Endothelial cell of umbilical vein (primary cell): ENCODE measurements around the gene ATG101. TPM values are rescaled to one million over a fixed set of nuclear protein-coding genes. Genes with fewer than 3 reads are reported as not detected.

Experiments used
- BruUV-seq: library from RNA; stranded (reverse); fragments of 400-500 nt; replicated peaks from 2 replicates; lab custom pipeline; 2021; lab: Mats Ljungman, UMichigan
- CTCF ChIA-PET: fragments of 300-600, 350-600 bp; sonication (Branson Sonifier 250); formaldehyde crosslinking; loops from one replicate; lab custom pipeline; 2021; ENCODE audit warnings: antibody characterized with exemption, inconsistent platforms; lab: Charles Lee
- POLR2A ChIA-PET: fragments of 300-600, 350-600 bp; sonication (Branson Sonifier 250); formaldehyde crosslinking; loops from one replicate; lab custom pipeline; 2021; ENCODE audit warnings: antibody characterized with exemption, inconsistent platforms; lab: Charles Lee
- DNase-seq: peaks from one replicate; pipeline ENCODE4 v3.0.0-alpha.2; 2011; ENCODE audit warnings: low read depth, low spot score
- FAIRE-seq: peaks from 2 replicates; lab custom pipeline; 2011; peaks lifted over from hg19 to GRCh38; lab: Jason Lieb, UNC
- H2AFZ ChIP-seq: 2 replicates; pipeline ENCODE4 v1.6.0; 2012; ENCODE audit warnings: low read depth, low read length, control low read depth, inconsistent platforms
- H3K27ac ChIP-seq: 2 replicates; pipeline ENCODE4 v1.5.1; 2011; ENCODE audit warnings: low read depth, mild to moderate bottlenecking, control low read depth, low read length, moderate library complexity; ENCODE audit not compliant: insufficient read depth
- H3K27me3 ChIP-seq, 2 experiments: 2 replicates each; pipeline versions ENCODE4 v1.6.0 to v1.6.1; 2011; ENCODE audit warnings: low read length in 2 of 2, mixed read lengths in 1 of 2; ENCODE audit not compliant: control insufficient read depth in 2 of 2, insufficient read depth in 2 of 2
- H3K36me3 ChIP-seq, 2 experiments: 2 replicates in 1 of 2; 3 replicates in 1 of 2; pipeline ENCODE4 v1.5.1; 2011; ENCODE audit warnings: low read length in 2 of 2, mild to moderate bottlenecking in 1 of 2, moderate library complexity in 1 of 2; ENCODE audit not compliant: control insufficient read depth in 2 of 2, insufficient read depth in 2 of 2; ENCODE audit errors: extremely low read depth in 1 of 2
- H3K4me1 ChIP-seq: 3 replicates; pipeline ENCODE4 v1.5.1; 2011; ENCODE audit warnings: mild to moderate bottlenecking, low read length; ENCODE audit not compliant: control insufficient read depth, insufficient read depth; ENCODE audit errors: extremely low read depth
- H3K4me2 ChIP-seq: 2 replicates; pipeline ENCODE4 v1.6.1; 2011; ENCODE audit warnings: low read length, control low read depth, mixed read lengths; ENCODE audit not compliant: insufficient read depth
- H3K4me3 ChIP-seq, 3 experiments: fragments of 200-600 bp in 1 of 3; sonication (generic), shearing (Covaris generic) in 1 of 3; replicated peaks in 1 of 3; 2 replicates each; pipeline ENCODE4 v1.5.1; 2011 to 2016; ENCODE audit warnings: control low read depth in 3 of 3, low read length in 3 of 3, mild to moderate bottlenecking in 2 of 3, inconsistent platforms in 1 of 3, low read depth in 1 of 3, moderate library complexity in 1 of 3; ENCODE audit not compliant: insufficient read depth in 1 of 3
- H3K79me2 ChIP-seq: 2 replicates; pipeline ENCODE4 v1.6.0; 2012; ENCODE audit warnings: low read length, inconsistent platforms; ENCODE audit not compliant: control insufficient read depth, insufficient read depth
- H3K9ac ChIP-seq: replicated peaks from 2 replicates; pipeline ENCODE3; 2011; ENCODE audit warnings: low read length, control low read depth; ENCODE audit not compliant: insufficient read depth; ENCODE audit errors: extremely low read depth
- H3K9me1 ChIP-seq: replicated peaks from 3 replicates; pipeline ENCODE4 v1.6.0; 2011; ENCODE audit warnings: mild to moderate bottlenecking, low read length; ENCODE audit not compliant: control insufficient read depth, insufficient read depth; ENCODE audit errors: extremely low read depth
- H3K9me3 ChIP-seq: replicated peaks from 2 replicates; pipeline ENCODE4 v1.5.1; 2012; ENCODE audit warnings: low read length, inconsistent platforms; ENCODE audit not compliant: control insufficient read depth, insufficient read depth
- H4K20me1 ChIP-seq: replicated peaks from 2 replicates; pipeline ENCODE3; 2011; ENCODE audit warnings: mild to moderate bottlenecking, low read length; ENCODE audit not compliant: control insufficient read depth, insufficient read depth; ENCODE audit errors: extremely low read depth
- CTCF ChIP-seq, 2 donors: IDR thresholded peaks; 1 replicate in 1 of 2; 2 replicates in 1 of 2; pipeline ENCODE4 v1.5.1; 2011; ENCODE audit warnings: low read length in 2 of 2, mild to moderate bottlenecking in 2 of 2, moderate library complexity in 2 of 2, control low read depth in 1 of 2, inconsistent platforms in 1 of 2, low read depth in 1 of 2; ENCODE audit not compliant: insufficient read depth in 1 of 2; ENCODE audit errors: extremely low read depth in 1 of 2
- EZH2 ChIP-seq: IDR thresholded peaks from 2 replicates; pipeline ENCODE4 v1.6.1; 2012; ENCODE audit warnings: borderline replicate concordance, low read depth, mild to moderate bottlenecking, moderate library complexity, low read length, inconsistent platforms; ENCODE audit not compliant: severe bottlenecking
- FOS ChIP-seq: IDR thresholded peaks from 2 replicates; pipeline ENCODE4 v1.6.1; 2011; ENCODE audit warnings: mild to moderate bottlenecking, low read length, moderate library complexity, borderline replicate concordance; ENCODE audit not compliant: insufficient read depth
- GATA2 ChIP-seq: IDR thresholded peaks from 2 replicates; pipeline ENCODE4 v1.7.0; 2011; ENCODE audit warnings: low read depth, mild to moderate bottlenecking, moderate library complexity, mixed read lengths, low read length; ENCODE audit not compliant: insufficient read length, insufficient read depth
- JUN ChIP-seq: IDR thresholded peaks from 2 replicates; pipeline ENCODE4 v1.6.1; 2011; ENCODE audit warnings: borderline replicate concordance, low read depth; ENCODE audit not compliant: insufficient read length, insufficient read depth
- MAX ChIP-seq: IDR thresholded peaks from 2 replicates; pipeline ENCODE4 v1.6.1; 2011; ENCODE audit not compliant: insufficient read depth, insufficient read length
- MYC ChIP-seq: IDR thresholded peaks from one replicate; pipeline ENCODE4 v1.6.1; 2011; ENCODE audit warnings: mild to moderate bottlenecking, low read depth, low read length
- POLR2A ChIP-seq: IDR thresholded peaks from 2 replicates; pipeline ENCODE4 v1.6.1; 2012; ENCODE audit warnings: low read depth, mild to moderate bottlenecking, control low read depth, low read length
- POLR2AphosphoS5 ChIP-seq: IDR thresholded peaks from 2 replicates; pipeline ENCODE4 v1.6.1; 2012; ENCODE audit warnings: low read depth, mild to moderate bottlenecking, control low read depth, low read length, moderate library complexity; ENCODE audit not compliant: insufficient read depth
- dilution Hi-C: fragments of 300-500 bp; cut with MboI; formaldehyde crosslinking; loops from one replicate; pipeline ENCODE4 v1.15.0; 2019; ENCODE audit warnings: low sequenced_read_pairs; ENCODE audit not compliant: extremely low pct_ligation_motif_present
- intact Hi-C: fragments of 100-400 bp; cut with micrococcal nuclease; formaldehyde crosslinking; loops from one replicate; pipeline ENCODE4 v1.10.0; 2022
- polyA plus RNA-seq, 4 experiments: library from polyadenylated mRNA; depleted of rRNA in 3 of 4; stranded (reverse) in 3 of 4; unstranded in 1 of 4; fragments of >200 nt; gene quantifications; 2 replicates each; pipeline versions ENCODE4 v1.2.1 to v1.2.3, GENCODE V29; 2011 to 2012; ENCODE audit warnings: missing spikeins in 1 of 4
- total RNA-seq: library from RNA; stranded (reverse); gene quantifications from 2 replicates; pipeline ENCODE4 v1.2.3, GENCODE V29; 2021

Gene ATG101
- total and polyA plus RNA-seq, 2 donors (not counting 3 experiments of a cell fraction or from before 2014, with no cell fraction given) = 41.6 to 78.4 TPM

- Histone ChIP-seq H4K20me1 (no peaks in the 10 kb centered on the region), H3K27me3 (peaks cover 17% of the 10 kb centered on the region in 2 experiments), H3K27ac (no peak overlapping the region), H2AFZ (no peak overlapping the region), H3K9me3 (no peaks in the 10 kb centered on the region), H3K4me1 (no peaks in the 10 kb centered on the region), H3K79me2 (no peaks in the 10 kb centered on the region), H3K4me2 (no peak overlapping the region), H3K9ac (no peak overlapping the region), H3K9me1 (no peaks in the 10 kb centered on the region), H3K4me3 (no peak overlapping the region), H3K36me3 (no peaks in the 10 kb centered on the region)
- TF ChIP-seq EZH2 (no peak), JUN (no peak), POLR2AphosphoS5 (no peak), MYC (no peak), FOS (no peak), CTCF (IDR thresholded peaks at IDR 0.05; ENCODE audit: extremely low read depth in 1 of 2, insufficient read depth in 1 of 2, low read depth in 1 of 2, low read length in 2 of 2) (no peak), POLR2A (no peak), MAX (no peak), GATA2 (no peak)
- no peak for DNase-seq
- intact Hi-C loops = no loop called here
- CTCF ChIA-PET = interaction anchor here (1.0 to 2.2 kb wide), 5 partner anchors 9 to 66 kb away, joined by 3 to 13 read pairs (median 6); no protein-coding TSS in a partner anchor
- FAIRE-seq = no peak
- POLR2A ChIA-PET = no interaction called here
- no TSS peak for BruUV-seq
- dilution Hi-C loops = no loop called here
These were observed 22.1 kb downstream of the ATG101 start for GRCh38 chr12:52091869-52092268.
